HepG2 (cell line): ENCODE results near the gene PSMD5. TPM values are rescaled to one million over a fixed set of nuclear protein-coding genes. Genes with fewer than 3 reads are reported as not detected.
A peak's percentile ranks its signal among the peaks of the same experiment; 100 is the strongest.

Experiments used
- CBFB ChIP-seq: sonication (generic); formaldehyde crosslinking; IDR thresholded peaks from 2 replicates; pipeline ENCODE4 v1.4.0; 2020; ENCODE audit warnings: missing genetic modification reagents
- GATA4 ChIP-seq: sonication (generic); IDR thresholded peaks from 2 replicates; pipeline ENCODE4 v1.6.1; 2016; ENCODE audit warnings: antibody characterized with exemption, low read depth, borderline replicate concordance
- HMG20A ChIP-seq: IDR thresholded peaks from 2 replicates; pipeline ENCODE4 v1.6.1; 2016; ENCODE audit warnings: borderline replicate concordance
- IKZF4 ChIP-seq: sonication (generic); formaldehyde crosslinking; IDR thresholded peaks from 2 replicates; pipeline ENCODE4 v1.5.1; 2020; ENCODE audit warnings: borderline replicate concordance, mild to moderate bottlenecking, low read depth, missing genetic modification reagents; ENCODE audit errors: not compliant biosample characterization
- PAWR ChIP-seq: sonication (generic); formaldehyde crosslinking; IDR thresholded peaks from 2 replicates; pipeline ENCODE4 v1.4.0; 2020; ENCODE audit warnings: missing genetic modification reagents, mild to moderate bottlenecking, borderline replicate concordance
- RARG ChIP-seq: sonication (generic); formaldehyde crosslinking; IDR thresholded peaks from 2 replicates; pipeline ENCODE4 v1.4.0; 2020; ENCODE audit warnings: low read depth, mild to moderate bottlenecking, missing genetic modification reagents
- ZIK1 ChIP-seq: sonication (generic); formaldehyde crosslinking; IDR thresholded peaks from 2 replicates; pipeline ENCODE4 v1.5.0; 2020; ENCODE audit warnings: mild to moderate bottlenecking, low read depth, missing genetic modification reagents, borderline replicate concordance
- ZNF34 ChIP-seq: sonication (generic); formaldehyde crosslinking; IDR thresholded peaks from 2 replicates; pipeline ENCODE4 v1.4.0; 2020; ENCODE audit warnings: mild to moderate bottlenecking, missing genetic modification reagents, borderline replicate concordance
- ZNF570 ChIP-seq: sonication (generic); formaldehyde crosslinking; IDR thresholded peaks from 2 replicates; pipeline ENCODE4 v1.4.0; 2020; ENCODE audit warnings: mild to moderate bottlenecking, missing genetic modification reagents, borderline replicate concordance
- ZNF598 ChIP-seq: sonication (generic); formaldehyde crosslinking; IDR thresholded peaks from 2 replicates; pipeline ENCODE4 v1.5.1; 2020; ENCODE audit warnings: mild to moderate bottlenecking, missing genetic modification reagents, borderline replicate concordance
- ZNF737 ChIP-seq: sonication (generic); formaldehyde crosslinking; IDR thresholded peaks from 2 replicates; pipeline ENCODE4 v1.5.0; 2020; ENCODE audit warnings: missing genetic modification reagents, mild to moderate bottlenecking, borderline replicate concordance
- ZNF761 ChIP-seq: sonication (generic); formaldehyde crosslinking; conservative IDR thresholded peaks from 2 replicates; pipeline ENCODE4 v1.4.0; 2020; ENCODE audit warnings: mild to moderate bottlenecking, missing genetic modification reagents
- polyA plus RNA-seq, 8 experiments: library from polyadenylated mRNA; depleted of rRNA in 3 of 8; stranded (reverse) in 7 of 8; unstranded in 1 of 8; fragments of >200 nt; fragmentation: Illumina TruSeq in 4 of 8; extraction: Trizol in 4 of 8; gene quantifications; 2 replicates each; pipeline versions ENCODE4 v1.2.1 to v1.2.3, GENCODE V29; 2011 to 2016; ENCODE audit warnings: low read depth in 4 of 8, missing spikeins in 1 of 8, mixed read lengths in 1 of 8; ENCODE audit not compliant: insufficient read depth in 1 of 8
- total RNA-seq, 5 experiments: library from RNA; depleted of rRNA; stranded (reverse); fragments of >200 nt; fragmentation: Illumina TruSeq; extraction: Trizol; gene quantifications; 2 replicates each; pipeline ENCODE4 v1.2.3, GENCODE V29; 2016; ENCODE audit warnings: low read depth in 1 of 5
- TF ChIP-seq, protein P1 (sequence below): sonication (generic); formaldehyde crosslinking; IDR thresholded peaks from 2 replicates; pipeline ENCODE4 v1.5.1; 2020; ENCODE audit warnings: mild to moderate bottlenecking, missing genetic modification reagents, borderline replicate concordance
- TF ChIP-seq, protein P2 (sequence below): sonication (generic); formaldehyde crosslinking; IDR thresholded peaks from 2 replicates; pipeline ENCODE4 v1.8.0; 2022; ENCODE audit warnings: missing genetic modification reagents, low read depth, mild to moderate bottlenecking, borderline replicate concordance
- TF ChIP-seq, protein P3 (sequence below): sonication (generic); formaldehyde crosslinking; IDR thresholded peaks from 2 replicates; pipeline ENCODE4 v1.5.0; 2020; ENCODE audit warnings: missing genetic modification reagents
- TF ChIP-seq, protein P4 (sequence below): sonication (generic); formaldehyde crosslinking; IDR thresholded peaks from 2 replicates; pipeline ENCODE4 v1.5.1; 2020; ENCODE audit warnings: missing genetic modification reagents, mild to moderate bottlenecking, borderline replicate concordance
- TF ChIP-seq, protein P5 (sequence below): sonication (generic); formaldehyde crosslinking; IDR thresholded peaks from 2 replicates; pipeline ENCODE4 v1.5.1; 2020; ENCODE audit warnings: mild to moderate bottlenecking, missing genetic modification reagents, moderate library complexity

Gene PSMD5
- total and polyA plus RNA-seq, 2 of the 13 experiments (the other 11 are each of a cell fraction or from before 2014, with no cell fraction given), result 12.7 to 18.1 TPM

DNA sequence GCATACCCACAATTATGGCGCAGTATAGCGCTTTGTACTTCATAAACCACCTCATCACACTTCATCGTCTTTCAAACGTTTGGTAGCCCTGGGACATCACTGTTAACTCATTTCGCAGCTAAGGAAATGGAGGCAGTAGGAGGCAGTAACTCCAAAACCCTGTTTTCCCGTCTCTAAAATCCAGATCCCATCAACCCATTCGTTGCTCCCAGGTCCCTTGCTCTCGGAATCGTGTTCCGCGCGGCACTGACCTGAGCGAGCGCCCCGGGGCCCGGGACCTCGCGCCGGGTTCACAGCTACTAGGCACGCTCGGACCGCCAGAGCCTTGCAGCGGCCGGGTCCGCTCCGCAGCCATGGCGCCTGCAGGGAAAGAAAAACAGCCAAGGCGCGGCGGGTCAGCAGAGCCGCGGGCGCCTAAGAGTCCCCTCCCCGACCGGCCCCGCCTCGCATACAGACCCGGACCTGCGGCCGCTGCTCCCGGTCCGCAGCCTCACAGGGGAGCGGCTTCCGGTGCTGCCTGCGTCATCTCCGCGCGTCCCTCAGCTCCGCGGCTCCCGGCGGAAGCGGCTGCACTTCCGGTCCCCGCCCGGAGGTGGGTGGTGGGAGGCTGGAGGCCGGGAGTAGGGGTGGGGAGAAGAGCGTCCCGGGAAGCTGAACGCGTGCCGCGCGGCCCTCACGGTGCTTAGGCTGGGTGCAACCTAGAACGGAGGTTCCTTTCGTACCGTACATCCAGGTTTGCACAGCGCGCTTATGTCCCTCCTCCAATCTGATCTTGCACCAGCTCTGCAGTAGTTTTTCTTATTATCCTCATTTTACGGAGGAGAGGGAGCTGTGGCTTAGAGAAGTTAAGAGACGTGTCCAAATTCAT is 49.6 kb downstream of the PSMD5 start, which contains the start of gene FBXW2 (continued):
- TF ChIP-seq, protein P1, sequence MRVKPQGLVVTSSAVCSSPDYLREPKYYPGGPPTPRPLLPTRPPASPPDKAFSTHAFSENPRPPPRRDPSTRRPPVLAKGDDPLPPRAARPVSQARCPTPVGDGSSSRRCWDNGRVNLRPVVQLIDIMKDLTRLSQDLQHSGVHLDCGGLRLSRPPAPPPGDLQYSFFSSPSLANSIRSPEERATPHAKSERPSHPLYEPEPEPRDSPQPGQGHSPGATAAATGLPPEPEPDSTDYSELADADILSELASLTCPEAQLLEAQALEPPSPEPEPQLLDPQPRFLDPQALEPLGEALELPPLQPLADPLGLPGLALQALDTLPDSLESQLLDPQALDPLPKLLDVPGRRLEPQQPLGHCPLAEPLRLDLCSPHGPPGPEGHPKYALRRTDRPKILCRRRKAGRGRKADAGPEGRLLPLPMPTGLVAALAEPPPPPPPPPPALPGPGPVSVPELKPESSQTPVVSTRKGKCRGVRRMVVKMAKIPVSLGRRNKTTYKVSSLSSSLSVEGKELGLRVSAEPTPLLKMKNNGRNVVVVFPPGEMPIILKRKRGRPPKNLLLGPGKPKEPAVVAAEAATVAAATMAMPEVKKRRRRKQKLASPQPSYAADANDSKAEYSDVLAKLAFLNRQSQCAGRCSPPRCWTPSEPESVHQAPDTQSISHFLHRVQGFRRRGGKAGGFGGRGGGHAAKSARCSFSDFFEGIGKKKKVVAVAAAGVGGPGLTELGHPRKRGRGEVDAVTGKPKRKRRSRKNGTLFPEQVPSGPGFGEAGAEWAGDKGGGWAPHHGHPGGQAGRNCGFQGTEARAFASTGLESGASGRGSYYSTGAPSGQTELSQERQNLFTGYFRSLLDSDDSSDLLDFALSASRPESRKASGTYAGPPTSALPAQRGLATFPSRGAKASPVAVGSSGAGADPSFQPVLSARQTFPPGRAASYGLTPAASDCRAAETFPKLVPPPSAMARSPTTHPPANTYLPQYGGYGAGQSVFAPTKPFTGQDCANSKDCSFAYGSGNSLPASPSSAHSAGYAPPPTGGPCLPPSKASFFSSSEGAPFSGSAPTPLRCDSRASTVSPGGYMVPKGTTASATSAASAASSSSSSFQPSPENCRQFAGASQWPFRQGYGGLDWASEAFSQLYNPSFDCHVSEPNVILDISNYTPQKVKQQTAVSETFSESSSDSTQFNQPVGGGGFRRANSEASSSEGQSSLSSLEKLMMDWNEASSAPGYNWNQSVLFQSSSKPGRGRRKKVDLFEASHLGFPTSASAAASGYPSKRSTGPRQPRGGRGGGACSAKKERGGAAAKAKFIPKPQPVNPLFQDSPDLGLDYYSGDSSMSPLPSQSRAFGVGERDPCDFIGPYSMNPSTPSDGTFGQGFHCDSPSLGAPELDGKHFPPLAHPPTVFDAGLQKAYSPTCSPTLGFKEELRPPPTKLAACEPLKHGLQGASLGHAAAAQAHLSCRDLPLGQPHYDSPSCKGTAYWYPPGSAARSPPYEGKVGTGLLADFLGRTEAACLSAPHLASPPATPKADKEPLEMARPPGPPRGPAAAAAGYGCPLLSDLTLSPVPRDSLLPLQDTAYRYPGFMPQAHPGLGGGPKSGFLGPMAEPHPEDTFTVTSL (CRISPR knock-in tag), result 0 out of 2 replicates have a peak, but pooled peaks have one; percentile 33
- TF ChIP-seq, protein P2, sequence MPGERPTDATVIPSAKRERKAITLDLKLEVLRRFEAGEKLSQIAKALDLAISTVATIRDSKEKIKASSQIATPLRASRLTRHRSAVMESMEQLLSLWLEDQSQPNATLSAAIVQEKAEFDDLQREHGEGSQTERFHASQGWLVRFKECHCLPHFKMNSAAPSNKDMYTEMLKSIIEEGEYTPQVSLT, result no peak
- no peak for TF ChIP-seq RARG
- 0 out of 2 replicates have a peak, but pooled peaks have one; percentile 29 for TF ChIP-seq ZIK1
- peak; percentile 90 for TF ChIP-seq CBFB (CRISPR knock-in tag)
- 0 out of 2 replicates have a peak, but pooled peaks have one; percentile 18 for TF ChIP-seq HMG20A (CRISPR knock-in tag)
- no peak for TF ChIP-seq ZNF570 (CRISPR knock-in tag)
- TF ChIP-seq, protein P3, sequence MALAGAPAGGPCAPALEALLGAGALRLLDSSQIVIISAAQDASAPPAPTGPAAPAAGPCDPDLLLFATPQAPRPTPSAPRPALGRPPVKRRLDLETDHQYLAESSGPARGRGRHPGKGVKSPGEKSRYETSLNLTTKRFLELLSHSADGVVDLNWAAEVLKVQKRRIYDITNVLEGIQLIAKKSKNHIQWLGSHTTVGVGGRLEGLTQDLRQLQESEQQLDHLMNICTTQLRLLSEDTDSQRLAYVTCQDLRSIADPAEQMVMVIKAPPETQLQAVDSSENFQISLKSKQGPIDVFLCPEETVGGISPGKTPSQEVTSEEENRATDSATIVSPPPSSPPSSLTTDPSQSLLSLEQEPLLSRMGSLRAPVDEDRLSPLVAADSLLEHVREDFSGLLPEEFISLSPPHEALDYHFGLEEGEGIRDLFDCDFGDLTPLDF (CRISPR knock-in tag), result peak; percentile 88
- TF ChIP-seq ZNF598 (CRISPR knock-in tag), result peak; percentile 93; the same call in 1 of the 2 replicates
- TF ChIP-seq, protein P4, sequence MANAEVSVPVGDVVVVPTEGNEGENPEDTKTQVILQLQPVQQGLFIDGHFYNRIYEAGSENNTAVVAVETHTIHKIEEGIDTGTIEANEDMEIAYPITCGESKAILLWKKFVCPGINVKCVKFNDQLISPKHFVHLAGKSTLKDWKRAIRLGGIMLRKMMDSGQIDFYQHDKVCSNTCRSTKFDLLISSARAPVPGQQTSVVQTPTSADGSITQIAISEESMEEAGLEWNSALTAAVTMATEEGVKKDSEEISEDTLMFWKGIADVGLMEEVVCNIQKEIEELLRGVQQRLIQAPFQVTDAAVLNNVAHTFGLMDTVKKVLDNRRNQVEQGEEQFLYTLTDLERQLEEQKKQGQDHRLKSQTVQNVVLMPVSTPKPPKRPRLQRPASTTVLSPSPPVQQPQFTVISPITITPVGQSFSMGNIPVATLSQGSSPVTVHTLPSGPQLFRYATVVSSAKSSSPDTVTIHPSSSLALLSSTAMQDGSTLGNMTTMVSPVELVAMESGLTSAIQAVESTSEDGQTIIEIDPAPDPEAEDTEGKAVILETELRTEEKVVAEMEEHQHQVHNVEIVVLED (CRISPR knock-in tag), result peak; percentile 83; the same call in 1 of the 2 replicates
- TF ChIP-seq, protein P5, sequence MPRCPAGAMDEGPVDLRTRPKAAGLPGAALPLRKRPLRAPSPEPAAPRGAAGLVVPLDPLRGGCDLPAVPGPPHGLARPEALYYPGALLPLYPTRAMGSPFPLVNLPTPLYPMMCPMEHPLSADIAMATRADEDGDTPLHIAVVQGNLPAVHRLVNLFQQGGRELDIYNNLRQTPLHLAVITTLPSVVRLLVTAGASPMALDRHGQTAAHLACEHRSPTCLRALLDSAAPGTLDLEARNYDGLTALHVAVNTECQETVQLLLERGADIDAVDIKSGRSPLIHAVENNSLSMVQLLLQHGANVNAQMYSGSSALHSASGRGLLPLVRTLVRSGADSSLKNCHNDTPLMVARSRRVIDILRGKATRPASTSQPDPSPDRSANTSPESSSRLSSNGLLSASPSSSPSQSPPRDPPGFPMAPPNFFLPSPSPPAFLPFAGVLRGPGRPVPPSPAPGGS, result peak; percentile 82; the same call in 1 of the 2 replicates
- peak; percentile 88 for TF ChIP-seq IKZF4 (CRISPR knock-in tag)
- TF ChIP-seq ZNF737 (CRISPR knock-in tag), result no peak
- TF ChIP-seq GATA4, result peak; percentile 75
- TF ChIP-seq PAWR (CRISPR knock-in tag), result no peak
- peak; percentile 52; the same call in 1 of the 2 replicates for TF ChIP-seq ZNF761 (CRISPR knock-in tag)
- TF ChIP-seq ZNF34 (CRISPR knock-in tag), result no peak
